Measurements from ENCODE around the gene ADAMTS19.

DNA sequence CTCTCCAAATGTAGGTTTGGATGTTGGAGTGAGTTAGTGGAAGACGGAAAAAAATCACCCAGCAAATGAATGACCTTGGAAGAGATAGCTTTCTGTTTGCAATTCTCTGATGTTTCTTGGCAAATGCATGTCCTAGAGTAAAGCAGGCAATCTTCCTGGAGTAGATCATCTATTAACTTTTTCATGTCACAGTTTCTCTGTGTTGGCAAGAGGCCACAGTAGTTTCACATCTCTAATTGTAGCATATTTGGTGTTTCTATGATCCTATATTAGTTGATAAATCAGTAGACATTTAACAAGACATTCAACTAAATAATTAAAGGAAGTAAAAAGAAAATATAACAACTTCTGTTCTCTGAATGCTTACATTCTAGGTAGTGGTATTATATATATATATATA, 149.6 kb downstream of the ADAMTS19 start:
- no peak for TF ChIP-seq KLF16 (CRISPR knock-in tag; IDR thresholded peaks at IDR 0.05)
- no peak for TF ChIP-seq CHD4 (IDR thresholded peaks at IDR 0.05; ENCODE audit: borderline replicate concordance, low read length)

Measured in HepG2 (cell line).